ENCODE measurements around the gene PCDHGA7. TPM values are rescaled to one million over a fixed set of nuclear protein-coding genes. Genes with fewer than 3 reads are reported as not detected.
A peak's percentile ranks its signal among the peaks of the same experiment; 100 is the strongest.

Gene PCDHGA7
- polyA plus RNA-seq, 1 experiment = 2.7 TPM

- ChIA-PET CTCF (interaction anchor here (0.6 to 5.8 kb wide), 6 partner anchors 17 to 212 kb away, joined by 3 to 46 read pairs (median 14); partner anchors contain the start of genes PCDHGA1, PCDHGB3 and TAF7), POLR2A (no interaction called here)
- Histone ChIP-seq H3K9me3 (ENCODE audit: control insufficient read depth, insufficient read depth, low read length) (peaks cover 44% of the 10 kb centered on the region), H3K4me3 (ENCODE audit: low read depth, low read length) (no peak overlapping the region), H3K27me3 (ENCODE audit: control insufficient read depth, insufficient read depth, low read length) (peaks cover 2% of the 10 kb centered on the region), H3K27ac (ENCODE audit: low read depth, low read length) (no peak overlapping the region)
- no peak for DNase-seq (ENCODE audit: low read depth, low spot score)
- no peak for TF ChIP-seq CTCF (IDR thresholded peaks at IDR 0.05; ENCODE audit: low read depth, low read length)
Observed at GRCh38 chr5:141351591-141351990, 31.0 kb upstream of the PCDHGA7 start.

- POLR2A ChIA-PET = interaction anchor here (1.0 kb wide), 1 partner anchor 209 kb away, joined by 3 read pairs; no protein-coding TSS in a partner anchor
- H3K9me3 ChIP-seq (ENCODE audit: control insufficient read depth, insufficient read depth, low read length) = peaks cover 56% of the 10 kb centered on the region
Observed at GRCh38 chr5:141354900-141355469, 27.6 kb upstream of the PCDHGA7 start, which contains the start of gene PCDHGA4. TSS of gene PCDHGA4 (plus strand) at chr5:141355021. CDS start at chr5:141355108, 87 bp downstream.

GRCh38 chr5:141355641-141356040 is 26.9 kb upstream of the PCDHGA7 start:
- no peak for DNase-seq (ENCODE audit: low read depth, low spot score)
- ChIA-PET CTCF (interaction anchor here (1.1 to 2.7 kb wide), 10 partner anchors 17 to 211 kb away, joined by 3 to 35 read pairs (median 6); partner anchors contain the start of genes PCDHGA10, PCDHGA2, PCDHGB7 and TAF7), POLR2A (no interaction called here)
- H3K4me3 ChIP-seq (ENCODE audit: low read depth, low read length) = peak overlapping the region; percentile 51
- H3K27me3 ChIP-seq (ENCODE audit: control insufficient read depth, insufficient read depth, low read length) = peaks cover 4% of the 10 kb centered on the region
- H3K27ac ChIP-seq (ENCODE audit: low read depth, low read length) = no peak overlapping the region
- TF ChIP-seq CTCF (IDR thresholded peaks at IDR 0.05; ENCODE audit: low read depth, low read length) = no peak
- H3K9me3 ChIP-seq (ENCODE audit: control insufficient read depth, insufficient read depth, low read length) = peaks cover 57% of the 10 kb centered on the region

More at GRCh38 chr5:141354900-141355469, 27.6 kb upstream of the PCDHGA7 start, which contains the start of gene PCDHGA4:
- peak within 1 kb of the TSS; percentile 33 for H3K27ac ChIP-seq (ENCODE audit: low read depth, low read length)
- CTCF ChIA-PET = interaction anchor here (1.1 to 2.7 kb wide), 9 partner anchors 16 to 212 kb away, joined by 3 to 35 read pairs (median 6); partner anchors contain the start of genes PCDHGA10, PCDHGA2, PCDHGB7 and TAF7
- H3K27me3 ChIP-seq (ENCODE audit: control insufficient read depth, insufficient read depth, low read length) = peaks cover 2% of the 10 kb centered on the region
- TF ChIP-seq CTCF (IDR thresholded peaks at IDR 0.05; ENCODE audit: low read depth, low read length) = peak; percentile 54
- no peak for DNase-seq (ENCODE audit: low read depth, low spot score)
- H3K4me3 ChIP-seq (ENCODE audit: low read depth, low read length) = peak within 1 kb of the TSS; percentile 51

- ChIA-PET POLR2A (no interaction called here), CTCF (interaction anchor here (1.1 to 2.1 kb wide), 7 partner anchors 17 to 210 kb away, joined by 3 to 13 read pairs (median 6); partner anchors contain the start of genes PCDHGA2, PCDHGB7 and TAF7)
- Histone ChIP-seq H3K9me3 (ENCODE audit: control insufficient read depth, insufficient read depth, low read length) (peaks cover 58% of the 10 kb centered on the region), H3K27ac (ENCODE audit: low read depth, low read length) (no peak overlapping the region), H3K4me3 (ENCODE audit: low read depth, low read length) (no peak overlapping the region), H3K27me3 (ENCODE audit: control insufficient read depth, insufficient read depth, low read length) (peaks cover 4% of the 10 kb centered on the region)
- DNase-seq (ENCODE audit: low read depth, low spot score) = no peak
- TF ChIP-seq CTCF (IDR thresholded peaks at IDR 0.05; ENCODE audit: low read depth, low read length) = no peak
Observed at GRCh38 chr5:141356133-141356532, 26.4 kb upstream of the PCDHGA7 start.

- Histone ChIP-seq H3K4me3 (ENCODE audit: low read depth, low read length) (no peak overlapping the region), H3K9me3 (ENCODE audit: control insufficient read depth, insufficient read depth, low read length) (peaks cover 59% of the 10 kb centered on the region), H3K27me3 (ENCODE audit: control insufficient read depth, insufficient read depth, low read length) (peaks cover 9% of the 10 kb centered on the region), H3K27ac (ENCODE audit: low read depth, low read length) (no peak overlapping the region)
- ChIA-PET POLR2A (no interaction called here), CTCF (interaction anchor here (2.1 kb wide), 1 partner anchor 207 kb away, joined by 8 read pairs; no protein-coding TSS in a partner anchor)
- TF ChIP-seq CTCF (IDR thresholded peaks at IDR 0.05; ENCODE audit: low read depth, low read length) = no peak
- DNase-seq (ENCODE audit: low read depth, low spot score) = no peak
Observed at GRCh38 chr5:141356950-141357349, 25.6 kb upstream of the PCDHGA7 start.
